GM12892 (cell line): ENCODE data around the gene SPCS3.
A peak's percentile ranks its signal among the peaks of the same experiment; 100 is the strongest.

Source experiments
- DNase-seq: peaks from one replicate; pipeline ENCODE4 v3.0.0; 2011; ENCODE audit not compliant: insufficient read length
- FAIRE-seq: peaks from 2 replicates; lab custom pipeline; 2011; peaks lifted over from hg19 to GRCh38; lab: Jason Lieb, UNC
- POLR2A ChIP-seq: IDR thresholded peaks from 2 replicates; pipeline ENCODE4 v1.6.1; 2011; ENCODE audit warnings: low read depth, low read length, control low read depth
- POLR2AphosphoS5 ChIP-seq: IDR thresholded peaks from 2 replicates; pipeline ENCODE4 v1.6.1; 2011; ENCODE audit warnings: low read depth, low read length, control low read depth
- TAF1 ChIP-seq: IDR thresholded peaks from 2 replicates; pipeline ENCODE4 v1.6.1; 2011; ENCODE audit warnings: low read depth, mild to moderate bottlenecking, control low read depth, low read length, borderline replicate concordance

Gene SPCS3

DNA sequence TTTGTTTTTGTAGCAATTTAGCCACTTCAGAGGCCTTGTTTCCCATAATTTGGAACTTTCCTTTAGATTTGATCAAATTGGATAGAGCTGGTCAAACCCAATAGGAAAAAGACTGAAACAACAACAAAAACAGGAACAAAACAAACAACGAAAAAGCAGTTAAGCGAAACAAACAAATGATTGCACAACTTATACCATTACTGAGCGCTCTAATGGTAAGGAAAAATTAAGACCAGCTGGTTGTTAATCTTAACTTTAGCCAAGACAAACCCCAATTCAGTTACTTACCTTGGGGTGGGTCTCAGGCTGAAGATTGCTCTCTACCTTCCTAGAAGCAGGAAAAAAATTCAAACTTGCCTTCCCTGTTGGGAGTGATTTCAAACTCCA is 38.3 kb downstream of the SPCS3 start:
- DNase-seq, result no peak
- TF ChIP-seq TAF1 (no peak), POLR2A (no peak), POLR2AphosphoS5 (no peak)
- no peak for FAIRE-seq

DNA sequence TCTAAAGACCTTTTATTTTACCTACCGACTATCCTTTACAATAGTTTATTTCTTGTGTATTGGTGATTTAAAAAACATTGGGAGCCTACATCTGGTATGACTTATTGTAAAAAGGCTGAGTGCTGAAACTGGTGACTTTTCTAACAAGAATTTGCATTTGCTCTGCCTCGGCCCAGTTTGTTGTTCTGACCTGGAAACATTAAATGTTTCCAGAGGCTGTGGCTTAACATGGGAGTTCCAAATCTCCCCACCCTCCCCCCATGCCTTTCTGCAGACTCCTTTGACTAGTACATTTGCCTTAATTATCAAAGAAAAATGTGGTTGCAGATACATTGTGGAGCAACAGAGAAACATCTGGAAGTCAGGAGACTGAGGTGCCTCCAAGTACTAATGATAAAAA is 39.8 kb downstream of the SPCS3 start:
- TF ChIP-seq POLR2AphosphoS5 (no peak), POLR2A (no peak), TAF1 (no peak)
- DNase-seq (no peak), FAIRE-seq (no peak)

DNA sequence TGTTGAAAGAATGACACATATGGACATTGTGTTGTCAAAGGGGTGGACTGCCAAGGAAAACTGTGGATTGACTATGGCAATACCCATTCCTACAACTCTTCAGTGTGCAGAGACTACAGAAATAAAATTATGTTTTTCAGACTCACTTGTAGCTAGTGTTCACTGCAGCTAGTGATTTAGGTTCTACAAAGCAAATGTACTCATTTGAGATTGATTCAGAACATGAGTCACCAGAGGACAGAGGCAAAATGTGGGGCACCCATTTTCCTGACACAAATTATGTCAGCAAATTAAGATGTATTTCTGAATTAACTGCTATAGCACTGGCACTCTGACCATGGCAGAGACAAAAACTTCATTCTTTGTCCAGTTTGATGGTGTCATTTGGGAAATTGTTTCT is 40.7 kb downstream of the SPCS3 start:
- FAIRE-seq (no peak), DNase-seq (no peak)
- no peak for TF ChIP-seq POLR2AphosphoS5
- TF ChIP-seq TAF1, result no peak
- TF ChIP-seq POLR2A, result no peak

DNA sequence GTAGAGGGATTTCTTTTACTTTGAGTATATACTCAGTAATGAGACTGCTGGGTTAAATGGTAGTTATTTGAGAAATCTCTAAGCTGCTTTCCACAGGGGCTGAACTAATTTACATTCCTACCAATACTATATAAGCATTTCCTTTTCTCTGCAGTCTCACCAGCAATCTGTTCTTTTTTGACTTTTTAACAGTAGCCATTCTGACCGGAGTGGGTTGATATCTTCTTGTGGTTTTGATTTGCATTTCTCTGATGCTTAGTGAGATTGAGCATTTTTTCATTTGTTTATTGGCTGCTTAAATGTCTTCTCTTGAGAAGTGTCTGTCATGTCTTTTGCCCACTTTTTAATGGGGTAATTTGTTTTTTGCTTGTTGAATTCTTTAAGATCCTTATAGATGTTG is 43.3 kb downstream of the SPCS3 start:
- FAIRE-seq, result peak; percentile 42
- no peak for TF ChIP-seq TAF1
- TF ChIP-seq POLR2AphosphoS5, result no peak
- TF ChIP-seq POLR2A, result no peak
- DNase-seq, result no peak

DNA sequence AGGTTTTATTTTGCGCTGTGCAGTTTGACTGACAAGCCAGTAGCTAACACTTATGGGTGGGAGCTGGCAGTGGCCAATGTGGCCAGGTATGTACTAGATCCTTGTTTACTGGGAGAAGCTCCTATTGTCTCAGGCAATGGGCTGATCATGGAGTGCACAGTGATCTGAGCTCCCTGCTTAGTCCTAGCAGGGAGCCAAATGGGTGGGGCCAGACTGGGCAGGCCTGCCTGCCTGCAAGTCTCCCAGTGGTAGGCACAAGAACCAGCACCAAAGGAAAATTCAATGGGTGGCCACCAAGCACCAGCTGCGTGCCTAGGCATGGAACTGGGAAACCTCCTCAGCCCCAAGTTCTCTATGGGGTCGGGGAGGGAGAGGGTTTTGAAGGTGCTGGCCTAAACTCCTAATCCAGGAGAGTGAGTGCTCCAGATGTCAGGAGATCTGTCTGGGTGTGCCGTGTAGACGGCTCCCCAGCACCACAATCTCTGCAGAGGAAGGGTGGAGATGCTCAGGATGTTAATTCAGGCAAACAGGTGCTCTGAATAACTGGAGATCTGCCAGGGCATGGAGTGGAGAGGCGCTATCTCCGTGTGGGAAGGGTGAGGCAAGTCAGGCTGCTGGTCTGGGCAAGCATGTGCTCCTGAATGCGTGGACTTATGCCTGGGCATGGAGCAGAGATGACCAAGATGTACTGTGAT is 48.2 kb downstream of the SPCS3 start:
- no peak for FAIRE-seq
- TF ChIP-seq POLR2AphosphoS5, result no peak
- no peak for TF ChIP-seq TAF1
- TF ChIP-seq POLR2A, result no peak
- DNase-seq, result no peak

DNA sequence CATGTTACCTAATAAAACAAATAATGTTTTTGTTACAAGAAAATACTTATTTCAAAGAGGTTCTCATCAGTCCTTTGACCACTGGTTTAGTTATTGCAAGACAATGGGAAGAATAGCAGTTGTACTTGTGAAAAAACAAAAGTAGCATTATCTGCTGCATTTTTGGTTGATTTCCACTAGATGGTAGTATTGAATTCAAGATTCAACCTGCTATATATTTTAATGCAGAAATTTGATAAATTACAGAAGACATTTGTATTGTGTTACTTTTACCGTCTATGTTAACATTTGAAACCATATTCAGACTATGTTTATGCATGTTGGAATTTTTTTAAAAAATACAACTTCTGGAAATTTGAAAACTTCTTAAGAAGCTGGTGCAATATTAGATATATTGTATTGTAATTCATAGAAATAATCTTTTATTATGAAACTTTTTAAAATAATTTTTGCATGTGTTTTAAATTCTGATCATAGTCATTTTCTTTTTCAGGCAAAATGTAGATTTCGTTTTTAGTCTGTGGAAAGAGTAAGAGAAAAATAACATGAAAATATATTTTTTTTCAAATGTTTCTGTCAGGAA is 56.4 kb downstream of the SPCS3 start:
- TF ChIP-seq POLR2A, result no peak
- no peak for TF ChIP-seq POLR2AphosphoS5
- TF ChIP-seq TAF1, result no peak
- DNase-seq, result no peak
- no peak for FAIRE-seq

DNA sequence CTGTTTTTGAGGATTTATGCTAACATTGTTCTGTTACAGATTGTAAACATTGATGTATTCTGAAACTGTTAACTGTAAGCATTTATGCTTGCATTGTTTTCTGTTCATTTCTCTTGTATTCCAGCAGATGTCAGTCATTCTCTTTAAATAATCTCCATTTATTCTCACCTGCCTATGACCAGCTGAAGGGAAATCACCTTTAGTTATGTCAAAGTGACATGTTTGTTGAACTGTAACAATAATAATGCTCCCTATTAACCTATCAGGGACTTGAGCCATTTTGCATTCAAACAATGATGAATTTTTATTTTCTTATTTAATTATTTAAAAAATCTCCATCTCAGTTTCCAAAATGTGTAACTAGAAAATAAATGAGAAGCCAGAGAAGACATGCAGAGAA is 58.0 kb downstream of the SPCS3 start:
- no peak for DNase-seq
- no peak for TF ChIP-seq POLR2AphosphoS5
- peak; percentile 93 for FAIRE-seq

DNA sequence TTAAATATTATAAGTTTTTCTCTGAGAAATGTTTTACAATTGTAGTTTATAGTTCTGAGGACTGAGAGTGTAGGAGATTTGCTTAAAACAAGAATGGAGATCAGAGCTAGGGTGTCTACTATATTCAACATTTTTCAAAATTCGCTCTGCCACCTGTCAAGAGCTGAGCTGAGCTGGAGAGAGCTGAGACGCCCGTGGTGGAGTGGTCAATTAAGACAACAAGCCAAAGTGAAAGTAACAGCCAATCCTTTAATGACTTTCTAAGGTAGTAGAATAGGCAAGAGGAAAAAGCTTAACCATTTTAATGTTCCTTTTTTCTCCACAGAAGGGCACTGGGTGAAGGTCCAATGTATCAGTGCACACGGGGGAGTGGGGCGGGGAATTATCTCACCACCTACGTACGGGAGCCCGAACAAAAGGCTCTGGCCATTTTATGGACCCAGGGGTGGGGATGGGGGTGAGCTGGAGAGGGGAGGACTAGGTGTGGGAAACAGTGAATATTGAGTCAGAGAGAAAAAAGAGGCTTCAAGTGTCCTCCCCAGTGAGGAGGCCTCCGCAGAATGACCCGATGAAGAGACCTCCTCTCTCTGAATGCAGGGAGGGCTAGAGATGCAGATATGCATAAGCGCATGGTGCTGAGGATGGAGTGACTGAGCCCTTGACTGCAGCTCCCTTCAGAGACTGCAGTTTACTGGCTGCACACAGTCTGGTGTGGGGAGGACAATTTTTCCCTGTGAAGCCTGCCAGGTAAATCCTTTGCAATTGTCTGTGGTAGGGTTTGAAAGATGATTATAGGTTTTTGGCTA is 60.8 kb downstream of the SPCS3 start:
- no peak for FAIRE-seq
- DNase-seq, result no peak

More for the DNA sequence above, 60.8 kb downstream of the SPCS3 start:
- TF ChIP-seq POLR2A (no peak), POLR2AphosphoS5 (no peak), TAF1 (no peak)
